ENCODE data around the gene ARFGEF3.
A peak's percentile ranks its signal among the peaks of the same experiment; 100 is the strongest.

ARFGEF3 gene

GRCh38 chr6:138222901-138223546, 61.3 kb downstream of the ARFGEF3 start:
- H3K4me3 ChIP-seq (ENCODE audit: control insufficient read depth, low read depth, low read length), result no peak overlapping the region
- no peak for TF ChIP-seq CTCF (IDR thresholded peaks at IDR 0.05; ENCODE audit: control insufficient read depth, insufficient read depth, low read depth, low read length, missing control alignments)
- DNase-seq (ENCODE audit: low read depth), result peak; percentile 1

- TF ChIP-seq CTCF (IDR thresholded peaks at IDR 0.05; ENCODE audit: control insufficient read depth, insufficient read depth, low read depth, low read length, missing control alignments), result no peak
- no peak overlapping the region for H3K4me3 ChIP-seq (ENCODE audit: control insufficient read depth, low read depth, low read length)
- no peak for DNase-seq (ENCODE audit: low read depth)
These were observed 64.2 kb downstream of the ARFGEF3 start for GRCh38 chr6:138225953-138226352.

- H3K4me3 ChIP-seq (ENCODE audit: control insufficient read depth, low read depth, low read length), result no peak overlapping the region
- TF ChIP-seq CTCF (IDR thresholded peaks at IDR 0.05; ENCODE audit: control insufficient read depth, insufficient read depth, low read depth, low read length, missing control alignments), result no peak
- DNase-seq (ENCODE audit: low read depth), result no peak
These were observed 65.1 kb downstream of the ARFGEF3 start for GRCh38 chr6:138226700-138227315.

- no peak for TF ChIP-seq CTCF (IDR thresholded peaks at IDR 0.05; ENCODE audit: control insufficient read depth, insufficient read depth, low read depth, low read length, missing control alignments)
- no peak for DNase-seq (ENCODE audit: low read depth)
- H3K4me3 ChIP-seq (ENCODE audit: control insufficient read depth, low read depth, low read length), result no peak overlapping the region
These were observed 65.6 kb downstream of the ARFGEF3 start for GRCh38 chr6:138227316-138227781.

GRCh38 chr6:138229072-138229471, 67.3 kb downstream of the ARFGEF3 start:
- H3K4me3 ChIP-seq (ENCODE audit: control insufficient read depth, low read depth, low read length), result no peak overlapping the region
- no peak for TF ChIP-seq CTCF (IDR thresholded peaks at IDR 0.05; ENCODE audit: control insufficient read depth, insufficient read depth, low read depth, low read length, missing control alignments)
- DNase-seq (ENCODE audit: low read depth), result no peak

GRCh38 chr6:138229663-138230179, 68.0 kb downstream of the ARFGEF3 start:
- no peak for TF ChIP-seq CTCF (IDR thresholded peaks at IDR 0.05; ENCODE audit: control insufficient read depth, insufficient read depth, low read depth, low read length, missing control alignments)
- DNase-seq (ENCODE audit: low read depth), result no peak
- no peak overlapping the region for H3K4me3 ChIP-seq (ENCODE audit: control insufficient read depth, low read depth, low read length)
